Measurements from ENCODE around the gene LSM2. TPM values are rescaled to one million over a fixed set of nuclear protein-coding genes. Genes with fewer than 3 reads are reported as not detected.
A peak's percentile ranks its signal among the peaks of the same experiment; 100 is the strongest.

Gene LSM2
- total RNA-seq, 6 donors from 2014 or later, result 5.0 to 44.9 (median 20.9) TPM

DNA sequence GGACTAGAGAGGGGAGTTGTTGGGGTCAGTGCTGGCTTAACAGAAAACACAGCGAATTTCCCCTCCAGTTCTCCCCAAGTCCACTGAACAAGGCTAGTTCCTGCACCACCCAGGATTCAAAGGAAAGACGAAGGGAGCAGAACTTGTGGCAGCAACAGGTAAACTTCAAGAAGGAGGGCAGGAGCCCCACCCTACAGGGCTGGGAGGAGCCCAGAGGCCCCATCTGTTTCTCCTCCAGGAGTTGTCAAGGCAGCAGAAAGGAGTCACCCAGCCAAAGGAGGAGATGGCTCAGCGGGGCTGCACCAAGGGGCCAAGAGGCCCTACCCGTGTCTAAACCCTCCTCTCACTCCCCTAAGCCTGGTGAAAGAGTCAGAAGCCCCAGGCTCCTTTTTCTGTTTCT, 42.6 kb downstream of the LSM2 start:
- no peaks in the 10 kb centered on the region for H3K27me3 ChIP-seq
- no peaks in the 10 kb centered on the region for H3K9me3 ChIP-seq
- 78 to 83% methylated on average over 4 of the region's 4 CpGs for WGBS, 2 donors
- ATAC-seq (ENCODE audit: low FRiP score in 2 of 2), result no peak
- no peak for DNase-seq
- H3K27ac ChIP-seq, result peak overlapping the region in 1 of 4 donors; percentile 3
- no peak for TF ChIP-seq POLR2AphosphoS5 (IDR thresholded peaks at IDR 0.05)
- H3K4me1 ChIP-seq, result peaks cover 0 to 7% (median 6%) of the 10 kb centered on the region in 4 donors
- H3K4me3 ChIP-seq, result no peak overlapping the region
- no peaks in the 10 kb centered on the region for H3K36me3 ChIP-seq

DNA sequence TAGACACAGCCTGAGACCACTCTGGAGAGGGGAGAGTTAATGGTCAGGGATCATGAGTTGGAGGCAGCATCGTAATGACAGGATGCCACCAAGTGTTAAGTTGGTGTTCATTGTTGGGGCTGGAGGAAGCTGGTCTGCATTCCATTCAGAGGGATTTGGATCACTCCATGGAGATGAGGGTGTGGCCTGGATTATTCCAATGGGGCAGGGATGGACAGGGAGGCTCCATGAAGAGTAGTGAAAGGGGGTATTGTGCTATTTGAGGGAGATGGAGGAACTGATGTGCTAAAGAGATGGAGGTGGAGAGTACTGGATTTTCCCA, 43.2 kb downstream of the LSM2 start:
- no peak for TF ChIP-seq POLR2AphosphoS5 (IDR thresholded peaks at IDR 0.05)
- TF ChIP-seq POLR2A (IDR thresholded peaks at IDR 0.05), result no peak
- TF ChIP-seq, protein P1, sequence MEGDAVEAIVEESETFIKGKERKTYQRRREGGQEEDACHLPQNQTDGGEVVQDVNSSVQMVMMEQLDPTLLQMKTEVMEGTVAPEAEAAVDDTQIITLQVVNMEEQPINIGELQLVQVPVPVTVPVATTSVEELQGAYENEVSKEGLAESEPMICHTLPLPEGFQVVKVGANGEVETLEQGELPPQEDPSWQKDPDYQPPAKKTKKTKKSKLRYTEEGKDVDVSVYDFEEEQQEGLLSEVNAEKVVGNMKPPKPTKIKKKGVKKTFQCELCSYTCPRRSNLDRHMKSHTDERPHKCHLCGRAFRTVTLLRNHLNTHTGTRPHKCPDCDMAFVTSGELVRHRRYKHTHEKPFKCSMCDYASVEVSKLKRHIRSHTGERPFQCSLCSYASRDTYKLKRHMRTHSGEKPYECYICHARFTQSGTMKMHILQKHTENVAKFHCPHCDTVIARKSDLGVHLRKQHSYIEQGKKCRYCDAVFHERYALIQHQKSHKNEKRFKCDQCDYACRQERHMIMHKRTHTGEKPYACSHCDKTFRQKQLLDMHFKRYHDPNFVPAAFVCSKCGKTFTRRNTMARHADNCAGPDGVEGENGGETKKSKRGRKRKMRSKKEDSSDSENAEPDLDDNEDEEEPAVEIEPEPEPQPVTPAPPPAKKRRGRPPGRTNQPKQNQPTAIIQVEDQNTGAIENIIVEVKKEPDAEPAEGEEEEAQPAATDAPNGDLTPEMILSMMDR (IDR thresholded peaks at IDR 0.05), result no peak
- TF ChIP-seq EP300 (IDR thresholded peaks at IDR 0.05), result no peak
- Histone ChIP-seq H3K27me3 (no peaks in the 10 kb centered on the region), H3K27ac (peak overlapping the region in 3 of 4 donors; percentile 9 to 57 (median 18)), H3K4me3 (no peak overlapping the region), H3K4me1 (peaks cover 0 to 7% (median 6%) of the 10 kb centered on the region in 4 donors), H3K9me3 (no peaks in the 10 kb centered on the region), H3K36me3 (no peaks in the 10 kb centered on the region)
- DNase-seq (no peak), ATAC-seq (ENCODE audit: low FRiP score in 2 of 2) (peak in 1 of 2 donors; percentile 64)
- 20 to 35% methylated on average over 1 of the region's 1 CpG for WGBS, 2 donors

GRCh38 chr6:31762878-31763618, 43.7 kb downstream of the LSM2 start:
- TF ChIP-seq POLR2AphosphoS5 (IDR thresholded peaks at IDR 0.05), result no peak
- Histone ChIP-seq H3K4me3 (no peak overlapping the region), H3K27ac (peak overlapping the region; percentile 9 to 57 (median 17)), H3K36me3 (no peaks in the 10 kb centered on the region), H3K9me3 (no peaks in the 10 kb centered on the region), H3K4me1 (peaks cover 0 to 7% (median 6%) of the 10 kb centered on the region in 4 donors), H3K27me3 (no peaks in the 10 kb centered on the region)
- 17 to 84% methylated on average over 1 to 8 of the region's 8 CpGs for WGBS, 2 donors
- ATAC-seq (ENCODE audit: low FRiP score in 2 of 2), result peak in 1 of 2 donors; percentile 4
- DNase-seq, result no peak

DNA sequence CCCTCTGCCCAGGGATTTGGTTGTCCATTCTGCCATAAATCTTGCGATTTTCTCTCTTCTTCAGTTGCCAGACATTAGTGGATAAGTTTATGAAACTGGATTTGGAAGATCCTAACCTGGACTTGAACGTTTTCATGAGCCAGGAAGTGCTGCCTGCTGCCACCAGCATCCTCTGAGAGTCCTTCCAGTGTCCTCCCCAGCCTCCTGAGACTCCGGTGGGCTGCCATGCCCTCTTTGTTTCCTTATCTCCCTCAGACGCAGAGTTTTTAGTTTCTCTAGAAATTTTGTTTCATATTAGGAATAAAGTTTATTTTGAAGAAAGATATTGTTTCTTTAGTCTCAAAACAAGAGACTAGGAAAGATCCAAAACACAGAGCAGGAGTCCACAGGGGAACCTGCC, 44.4 kb downstream of the LSM2 start, which contains the start of gene SAPCD1:
Gene SAPCD1, plus strand, starts transcription at position 301 of the 400 bp plus-strand sequence. CDS start 399 bp downstream, outside the sequence.
- TF ChIP-seq POLR2A (IDR thresholded peaks at IDR 0.05), result no peak
- TF ChIP-seq EP300 (IDR thresholded peaks at IDR 0.05), result no peak
- no peak for TF ChIP-seq POLR2AphosphoS5 (IDR thresholded peaks at IDR 0.05)
- TF ChIP-seq, protein P1 (IDR thresholded peaks at IDR 0.05), result no peak
- H3K4me3 ChIP-seq, result no peak within 1 kb of the TSS
- H3K27me3 ChIP-seq, result no peaks in the 10 kb centered on the region
- H3K27ac ChIP-seq, result peak within 1 kb of the TSS; percentile 9 to 57 (median 17)
- peaks cover 0 to 7% (median 6%) of the 10 kb centered on the region in 4 donors for H3K4me1 ChIP-seq
- 83 to 86% methylated on average over 4 of the region's 4 CpGs for WGBS, 2 donors
- ATAC-seq (ENCODE audit: low FRiP score in 2 of 2) (no peak), DNase-seq (no peak)
- no peaks in the 10 kb centered on the region for H3K9me3 ChIP-seq
- no peaks in the 10 kb centered on the region for H3K36me3 ChIP-seq

DNA sequence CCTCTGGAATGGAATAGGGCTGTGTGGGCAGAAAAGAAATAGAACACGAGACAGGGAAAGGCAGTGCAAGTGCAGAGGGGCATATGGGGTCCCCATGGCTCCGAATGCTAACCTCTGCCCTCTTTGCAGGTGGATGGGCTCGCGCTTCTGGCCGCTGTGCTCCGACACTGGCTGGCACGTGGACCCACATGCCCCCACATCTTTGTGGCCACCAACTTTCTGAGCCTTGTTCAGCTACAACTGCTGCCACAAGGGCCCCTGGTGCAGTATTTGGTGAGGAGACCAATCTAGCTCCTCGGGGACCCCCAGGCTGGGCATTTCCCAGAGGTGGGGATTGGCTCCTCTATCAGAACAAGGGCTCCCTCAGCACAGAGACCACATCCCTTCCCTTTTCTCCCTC, 45.4 kb downstream of the LSM2 start:
- Histone ChIP-seq H3K27me3 (no peaks in the 10 kb centered on the region), H3K4me1 (peaks cover 0 to 7% (median 5%) of the 10 kb centered on the region in 4 donors), H3K9me3 (no peaks in the 10 kb centered on the region), H3K4me3 (no peak overlapping the region), H3K36me3 (no peaks in the 10 kb centered on the region), H3K27ac (no peak overlapping the region)
- WGBS, 2 donors, result 92 to 94% methylated on average over 8 of the region's 8 CpGs
- ATAC-seq (ENCODE audit: low FRiP score in 2 of 2) (no peak), DNase-seq (no peak)
- TF ChIP-seq EP300 (IDR thresholded peaks at IDR 0.05), result no peak
- TF ChIP-seq POLR2AphosphoS5 (IDR thresholded peaks at IDR 0.05), result no peak
- TF ChIP-seq, protein P1 (IDR thresholded peaks at IDR 0.05), result no peak

DNA sequence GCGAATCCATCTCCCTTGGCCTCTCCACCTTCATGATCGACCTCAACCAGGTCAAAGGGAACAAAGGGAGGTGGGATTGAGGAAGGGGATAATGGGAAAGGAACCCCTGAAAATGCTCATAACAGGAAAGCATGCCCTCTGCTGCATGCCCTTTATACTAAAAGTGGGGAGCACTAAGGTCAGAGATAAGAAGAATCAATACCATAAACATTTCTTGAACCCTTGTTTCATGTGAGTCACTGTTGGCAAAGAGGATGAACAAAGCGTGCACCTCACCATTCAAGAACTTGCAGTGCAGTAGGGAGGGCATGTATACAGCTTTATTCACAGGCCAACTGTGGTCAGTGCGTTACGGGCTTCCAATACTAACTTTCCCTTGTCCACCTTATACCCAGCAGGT, 46.0 kb downstream of the LSM2 start:
- Histone ChIP-seq H3K4me3 (no peak overlapping the region), H3K36me3 (no peaks in the 10 kb centered on the region), H3K9me3 (no peaks in the 10 kb centered on the region), H3K4me1 (peaks cover 0 to 7% (median 3%) of the 10 kb centered on the region in 4 donors), H3K27ac (no peak overlapping the region), H3K27me3 (no peaks in the 10 kb centered on the region)
- TF ChIP-seq, protein P1 (IDR thresholded peaks at IDR 0.05), result no peak
- TF ChIP-seq EP300 (IDR thresholded peaks at IDR 0.05) (no peak), POLR2AphosphoS5 (IDR thresholded peaks at IDR 0.05) (no peak), POLR2A (IDR thresholded peaks at IDR 0.05) (no peak)
- ATAC-seq (ENCODE audit: low FRiP score in 2 of 2) (no peak), DNase-seq (no peak)
- WGBS, 2 donors, result 95 to 96% methylated on average over 5 of the region's 5 CpGs

Data from upper lobe of left lung (tissue), 6 donors.